ENCODE data around the gene NOL4.
A peak's percentile ranks its signal among the peaks of the same experiment; 100 is the strongest.

NOL4 gene

DNA sequence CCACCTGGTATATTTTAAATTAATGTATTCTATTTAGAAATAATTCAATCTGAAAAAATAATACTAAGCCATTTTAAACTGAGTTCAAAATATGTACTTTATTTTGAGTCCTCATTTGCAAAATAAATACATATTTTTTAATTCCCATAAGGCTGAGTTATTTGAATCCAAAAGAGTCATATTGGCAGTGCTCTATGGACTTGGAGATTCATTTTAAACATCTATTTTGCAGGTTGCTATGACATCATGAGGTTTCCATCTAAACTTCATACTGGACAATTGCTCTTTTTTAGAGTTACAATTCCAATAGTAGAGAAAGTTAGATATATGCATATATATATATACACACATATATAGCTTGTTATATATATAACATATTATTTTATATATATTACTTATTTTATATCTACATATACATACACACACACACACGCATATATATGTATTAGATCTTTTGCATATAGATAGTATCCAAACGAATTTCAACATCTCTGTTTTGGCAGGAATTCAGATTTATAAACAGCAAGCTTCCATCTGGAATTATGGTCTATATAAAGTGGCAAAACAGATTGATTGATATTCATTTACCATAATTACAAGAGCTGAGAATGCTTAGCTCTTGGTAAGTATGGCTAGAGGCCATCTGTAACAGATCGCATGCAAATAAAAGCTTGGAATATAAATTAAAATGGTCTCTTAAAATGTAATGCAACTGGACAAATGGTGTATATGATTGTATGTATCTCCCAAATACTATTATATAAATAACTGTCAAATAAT is 34.9 kb downstream of the NOL4 start:
- peak; percentile 16 for DNase-seq

Measured in NCI-H1694 treated with DMSO at 0.1 percent for 48 hours (cell line).